Gastrocnemius medialis (tissue), 4 donors: ENCODE results near the gene CCDC110.

Experiments used
- CTCF ChIP-seq, 5 experiments: fragments of 450-650 bp in 3 of 5; fragments of 200-600 bp in 2 of 5; sonication (generic) in 2 of 5; IDR thresholded peaks in 4 of 5; conservative IDR thresholded peaks in 1 of 5; 1 replicate in 4 of 5; 2 replicates in 1 of 5; pipeline ENCODE4 v1.5.1; 2016 to 2019; ENCODE audit warnings: antibody characterized with exemption in 5 of 5, mild to moderate bottlenecking in 3 of 5, moderate library complexity in 3 of 5
- POLR2A ChIP-seq, 2 donors: fragments of 450-650 bp; IDR thresholded peaks; one replicate each; pipeline ENCODE4 v1.6.1; 2017; ENCODE audit warnings: antibody characterized with exemption in 2 of 2, mild to moderate bottlenecking in 2 of 2, moderate library complexity in 2 of 2

GRCh38 chr4:185445209-185445608 is 26.3 kb downstream of the CCDC110 start:
- TF ChIP-seq CTCF (IDR thresholded peaks at IDR 0.05 in 4 of 5, conservative IDR thresholded peaks at IDR 0.05 in 1 of 5) (no peak), POLR2A (IDR thresholded peaks at IDR 0.05) (no peak)
